Progenitor cell of endocrine pancreas (in vitro differentiated cells): Measurements from ENCODE around the gene NDOR1. TPM values are rescaled to one million over a fixed set of nuclear protein-coding genes. Genes with fewer than 3 reads are reported as not detected.

ENCODE experiments used
- DNase-seq: peaks from one replicate; pipeline ENCODE4 v3.0.0; 2021; ENCODE audit warnings: low spot score; ENCODE audit not compliant: unreplicated experiment
- H3K27ac Mint-ChIP-seq: 2 replicates; pipeline ENCODE4 v1.8.0; 2021; ENCODE audit warnings: mild to moderate bottlenecking, moderate library complexity, mixed read lengths
- H3K27me3 Mint-ChIP-seq: 2 replicates; pipeline ENCODE4 v1.8.0; 2021; ENCODE audit warnings: mixed read lengths
- H3K36me3 Mint-ChIP-seq: 2 replicates; pipeline ENCODE4 v1.8.0; 2022; ENCODE audit warnings: mixed read lengths; ENCODE audit not compliant: insufficient read depth
- H3K4me1 Mint-ChIP-seq: 2 replicates; pipeline ENCODE4 v1.8.0; 2021; ENCODE audit warnings: low read depth, mixed read lengths
- H3K4me3 Mint-ChIP-seq: 2 replicates; pipeline ENCODE4 v1.8.0; 2021; ENCODE audit warnings: low read depth, mild to moderate bottlenecking, moderate library complexity, mixed read lengths
- H3K9me3 Mint-ChIP-seq: 2 replicates; pipeline ENCODE4 v1.8.0; 2021; ENCODE audit warnings: low read depth, mixed read lengths
- CTCF ChIP-seq: fragments of 200-600 bp; sonication (generic); IDR thresholded peaks from one replicate; pipeline ENCODE4 v1.5.0; 2021; ENCODE audit warnings: antibody characterized with exemption, mild to moderate bottlenecking; ENCODE audit not compliant: unreplicated experiment
- microRNA-seq: library from miRNA; unstranded; fragments of <30 nt; microRNA quantifications from one replicate; pipeline ENCODE4 v1.1.0, GENCODE V29; 2020; ENCODE audit warnings: borderline number of aligned reads; ENCODE audit not compliant: unreplicated experiment
- total RNA-seq: library from RNA; stranded (reverse); gene quantifications from 2 replicates; pipeline ENCODE4 v1.2.1, GENCODE V29; 2021

The NDOR1 gene
- total RNA-seq, 1 donor from 2014 or later = 37.4 TPM

GRCh38 chr9:137264067-137264466 lies 58.6 kb downstream of the NDOR1 start:
- Mint-ChIP-seq H3K9me3 (no peaks in the 10 kb centered on the region), H3K27me3 (no peaks in the 10 kb centered on the region)

GRCh38 chr9:137265496-137266161 lies 60.1 kb downstream of the NDOR1 start:
- no peaks in the 10 kb centered on the region for H3K4me1 Mint-ChIP-seq
- peaks cover 20% of the 10 kb centered on the region for H3K36me3 Mint-ChIP-seq
- H3K27ac Mint-ChIP-seq = no peak overlapping the region
- TF ChIP-seq CTCF = no peak
- H3K4me3 Mint-ChIP-seq = no peak overlapping the region
- H3K27me3 Mint-ChIP-seq = no peaks in the 10 kb centered on the region
- no peaks in the 10 kb centered on the region for H3K9me3 Mint-ChIP-seq
- no peak for DNase-seq

More at GRCh38 chr9:137264067-137264466, 58.6 kb downstream of the NDOR1 start:
- H3K27ac Mint-ChIP-seq = no peak overlapping the region
- peaks cover 14% of the 10 kb centered on the region for H3K36me3 Mint-ChIP-seq
- H3K4me1 Mint-ChIP-seq = no peaks in the 10 kb centered on the region
- no peak overlapping the region for H3K4me3 Mint-ChIP-seq
- no peak for DNase-seq
- no peak for TF ChIP-seq CTCF

- TF ChIP-seq CTCF = no peak
- H3K36me3 Mint-ChIP-seq = peaks cover 20% of the 10 kb centered on the region
Observed at GRCh38 chr9:137266162-137266527, 60.6 kb downstream of the NDOR1 start.

More at GRCh38 chr9:137266162-137266527, 60.6 kb downstream of the NDOR1 start:
- DNase-seq = no peak
- Mint-ChIP-seq H3K4me1 (no peaks in the 10 kb centered on the region), H3K27ac (no peak overlapping the region), H3K9me3 (no peaks in the 10 kb centered on the region), H3K4me3 (no peak overlapping the region), H3K27me3 (no peaks in the 10 kb centered on the region)

Small RNA genes lying within 50 kb of the gene (microRNA-seq; reads per million reads assigned to microRNA genes)
- gene MIR3621 = not detected

Other genes with a start within 250 kb of the NDOR1 start
- not detected in 2 replicates for gene PTGDS, start 228.2 kb upstream of the NDOR1 start, total RNA-seq
- not detected in 2 replicates for gene LCNL1, start 222.7 kb upstream of the NDOR1 start, total RNA-seq
- gene PAXX, start 213.3 kb upstream of the NDOR1 start, total RNA-seq = 54.9 and 57.1 TPM in 2 replicates
- 0.64 TPM in 1 of 2 replicates, not detected in the other for gene CLIC3, start 209.1 kb upstream of the NDOR1 start, total RNA-seq
- gene ABCA2, start 177.5 kb upstream of the NDOR1 start, total RNA-seq = 26.4 and 30.1 TPM in 2 replicates
- gene FUT7, start 173.6 kb upstream of the NDOR1 start, total RNA-seq = not detected in 2 replicates
- gene NPDC1, start 159.5 kb upstream of the NDOR1 start, total RNA-seq = 62.0 and 73.2 TPM in 2 replicates
- gene ENTPD2, start 151.6 kb upstream of the NDOR1 start, total RNA-seq = 0.19 and 0.51 TPM in 2 replicates
- 15.1 and 15.3 TPM in 2 replicates for gene SAPCD2, start 135.1 kb upstream of the NDOR1 start, total RNA-seq
- 0.57 and 1.5 TPM in 2 replicates for gene UAP1L1, start 128.2 kb upstream of the NDOR1 start, total RNA-seq
- gene MAN1B1, start 118.7 kb upstream of the NDOR1 start, total RNA-seq = 56.1 and 57.7 TPM in 2 replicates
- 39.2 and 48.5 TPM in 2 replicates for gene DPP7, start 91.0 kb upstream of the NDOR1 start, total RNA-seq
- gene GRIN1, start 66.5 kb upstream of the NDOR1 start, total RNA-seq = 0.07 and 0.77 TPM in 2 replicates
- gene LRRC26, start 35.6 kb upstream of the NDOR1 start, total RNA-seq = 0.89 and 1.00 TPM in 2 replicates
- gene TMEM210, start 33.6 kb upstream of the NDOR1 start, total RNA-seq = not detected in 2 replicates
- gene ANAPC2, start 17.1 kb upstream of the NDOR1 start, total RNA-seq = 73.2 and 74.3 TPM in 2 replicates
- gene SSNA1, start 17.0 kb upstream of the NDOR1 start, total RNA-seq = 52.5 and 59.1 TPM in 2 replicates
- 18.8 and 20.7 TPM in 2 replicates for gene TPRN, start 5.0 kb upstream of the NDOR1 start, total RNA-seq
- gene TMEM203, start 52 bp upstream of the NDOR1 start, total RNA-seq = 35.2 and 36.2 TPM in 2 replicates
- 24.0 and 25.7 TPM in 2 replicates for gene RNF208, start 16.5 kb downstream of the NDOR1 start, total RNA-seq
- 1.2 and 2.7 TPM in 2 replicates for gene CYSRT1, start 19.5 kb downstream of the NDOR1 start, total RNA-seq
- 0.27 and 0.53 TPM in 2 replicates for gene RNF224, start 21.8 kb downstream of the NDOR1 start, total RNA-seq
- 0.26 and 0.27 TPM in 2 replicates for gene SLC34A3, start 25.2 kb downstream of the NDOR1 start, total RNA-seq
- gene TUBB4B, start 35.6 kb downstream of the NDOR1 start, total RNA-seq = 233 and 245 TPM in 2 replicates
- not detected in 2 replicates for gene STPG3, start 45.6 kb downstream of the NDOR1 start, total RNA-seq
- gene NELFB, start 49.6 kb downstream of the NDOR1 start, total RNA-seq = 62.3 and 63.3 TPM in 2 replicates
- 8.0 and 8.5 TPM in 2 replicates for gene TOR4A, start 72.0 kb downstream of the NDOR1 start, total RNA-seq
- gene NRARP, start 96.6 kb downstream of the NDOR1 start, total RNA-seq = 24.0 and 27.1 TPM in 2 replicates
- gene EXD3, start 217.5 kb downstream of the NDOR1 start, total RNA-seq = 31.7 and 33.8 TPM in 2 replicates
- 15.3 and 16.3 TPM in 2 replicates for gene NOXA1, start 217.7 kb downstream of the NDOR1 start, total RNA-seq
- gene ENTPD8, start 235.7 kb downstream of the NDOR1 start, total RNA-seq = 2.7 and 3.2 TPM in 2 replicates